Measurements from ENCODE around the gene PRRX2.
"Not testable (repeated sequence)": the region's sequence is repeated elsewhere in the genome, so short reads cannot be mapped to it uniquely, and the experiment has no call there.

PRRX2 gene

DNA sequence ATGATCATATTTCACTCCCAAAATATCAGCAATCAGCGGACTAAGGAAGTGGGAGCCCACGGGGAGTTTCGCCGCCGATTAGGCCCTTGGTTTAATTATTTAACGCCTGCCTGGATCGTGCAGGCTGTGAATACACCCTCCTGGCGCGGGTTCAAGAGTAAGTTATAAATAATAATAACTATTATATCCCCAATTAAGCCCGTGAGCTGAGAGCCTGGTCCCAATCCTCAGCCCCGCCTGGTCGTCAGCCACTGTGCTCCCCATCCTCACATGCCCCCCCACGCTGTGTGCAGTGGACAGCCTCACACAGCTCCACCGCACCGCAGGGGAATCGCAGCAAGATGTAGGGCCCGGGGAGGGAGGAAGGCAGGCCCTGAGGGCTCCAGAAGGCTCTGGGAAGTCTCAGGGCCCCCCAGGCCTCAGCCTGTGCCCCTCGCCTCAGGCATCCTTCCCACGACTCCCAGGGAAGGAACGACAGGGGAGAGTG lies 10.8 kb upstream of the PRRX2 start:
- no peak for DNase-seq (ENCODE audit: low read depth)
- H3K4me3 ChIP-seq (ENCODE audit: low read depth, low read length) = no peak overlapping the region
- no peak for TF ChIP-seq CTCF (IDR thresholded peaks at IDR 0.05; ENCODE audit: insufficient read depth, low read depth, low read length, missing control alignments)

DNA sequence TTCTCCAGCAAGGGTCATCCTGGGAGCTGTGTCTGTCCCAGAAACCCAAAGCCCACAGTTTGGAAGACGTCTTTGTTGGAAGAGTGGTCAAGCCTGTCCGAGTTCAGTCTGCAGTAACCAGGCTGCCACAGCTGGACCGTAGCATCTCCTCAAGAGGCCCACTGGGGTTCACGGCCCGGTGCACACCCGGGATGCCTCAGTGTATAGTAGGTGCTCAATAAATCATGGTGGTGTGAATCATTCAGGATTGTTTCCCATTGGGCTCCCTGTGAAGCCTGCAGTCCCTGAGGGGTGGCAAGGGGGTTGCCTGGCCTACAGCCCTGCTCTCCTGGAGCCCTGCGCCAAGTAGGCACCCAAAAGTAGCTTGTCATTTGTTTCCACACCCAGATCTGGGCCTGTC lies 10.3 kb upstream of the PRRX2 start:
- no peak for DNase-seq (ENCODE audit: low read depth)
- no peak for TF ChIP-seq CTCF (IDR thresholded peaks at IDR 0.05; ENCODE audit: insufficient read depth, low read depth, low read length, missing control alignments)
- no peak overlapping the region for H3K4me3 ChIP-seq (ENCODE audit: low read depth, low read length)

DNA sequence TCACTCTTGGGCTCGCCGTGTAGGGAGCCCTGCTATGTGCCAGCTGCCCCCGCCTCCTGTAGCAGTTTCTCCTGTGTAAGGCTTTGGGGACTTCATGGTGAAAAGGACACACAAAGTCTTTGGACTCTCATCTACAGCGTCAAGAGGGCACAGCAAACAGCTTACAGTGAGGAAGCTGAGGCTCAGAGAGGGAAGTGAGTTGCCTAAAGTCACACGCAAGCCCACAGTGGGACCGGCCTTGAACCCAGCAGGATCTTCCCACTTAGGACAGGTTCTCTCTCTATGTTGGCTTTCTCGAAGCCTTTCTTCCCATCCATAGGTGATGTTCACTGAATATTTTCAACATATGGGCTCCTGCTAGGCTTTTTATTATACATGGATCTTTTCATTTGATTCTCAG lies 9.8 kb upstream of the PRRX2 start:
- no peak overlapping the region for H3K4me3 ChIP-seq (ENCODE audit: low read depth, low read length)
- DNase-seq (ENCODE audit: low read depth) = no peak
- no peak for TF ChIP-seq CTCF (IDR thresholded peaks at IDR 0.05; ENCODE audit: insufficient read depth, low read depth, low read length, missing control alignments)

DNA sequence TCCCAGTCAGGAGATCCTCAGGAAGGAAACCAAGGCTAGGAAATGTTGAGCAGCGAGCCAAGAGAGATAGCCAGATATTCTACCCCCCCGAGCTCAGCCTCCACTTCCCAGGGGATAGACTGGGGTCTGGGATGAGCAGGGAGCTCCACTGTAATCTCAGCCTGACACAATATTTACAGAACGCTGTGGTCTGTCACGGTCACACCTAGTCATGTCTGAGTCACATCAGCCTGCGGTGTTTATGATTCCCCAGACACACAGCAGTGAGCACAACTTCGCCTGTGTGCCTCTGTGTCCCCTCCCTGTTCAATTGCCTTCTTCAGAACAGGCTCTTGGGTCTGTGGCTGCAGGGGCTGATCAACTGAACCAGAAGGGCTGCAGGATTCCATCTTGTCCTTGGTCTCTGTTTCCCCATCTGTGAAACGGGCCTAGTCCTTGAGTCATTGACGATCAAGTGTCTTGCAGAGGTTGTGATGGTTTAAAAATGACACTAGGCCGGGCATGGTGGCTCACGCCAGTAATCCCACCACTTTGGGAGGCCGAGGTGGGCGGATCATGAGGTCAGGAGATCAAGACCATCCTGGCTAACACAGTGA lies 8.6 kb upstream of the PRRX2 start:
- no peak overlapping the region for H3K4me3 ChIP-seq (ENCODE audit: low read depth, low read length)
- TF ChIP-seq CTCF (IDR thresholded peaks at IDR 0.05; ENCODE audit: insufficient read depth, low read depth, low read length, missing control alignments) = no peak
- no peak for DNase-seq (ENCODE audit: low read depth)

- no peak for DNase-seq (ENCODE audit: low read depth)
- H3K4me3 ChIP-seq (ENCODE audit: low read depth, low read length) = no peak overlapping the region
- TF ChIP-seq CTCF (IDR thresholded peaks at IDR 0.05; ENCODE audit: insufficient read depth, low read depth, low read length, missing control alignments) = no peak
Measured at GRCh38 chr9:129661029-129661428, 4.4 kb upstream of the PRRX2 start.

GRCh38 chr9:129662239-129662638 lies 3.2 kb upstream of the PRRX2 start:
- not testable (repeated sequence) for DNase-seq (ENCODE audit: low read depth); H3K4me3 ChIP-seq (ENCODE audit: low read depth, low read length)

- TF ChIP-seq CTCF (IDR thresholded peaks at IDR 0.05; ENCODE audit: insufficient read depth, low read depth, low read length, missing control alignments) = no peak
- no peak overlapping the region for H3K4me3 ChIP-seq (ENCODE audit: low read depth, low read length)
- no peak for DNase-seq (ENCODE audit: low read depth)
Measured at GRCh38 chr9:129664746-129665388, 580 bp upstream of the PRRX2 start.
